ENCODE measurements around the gene EPHB3. TPM values are rescaled to one million over a fixed set of nuclear protein-coding genes. Genes with fewer than 3 reads are reported as not detected.

Gene EPHB3
- polyA plus RNA-seq, 2 of the 4 experiments (the other 2 are of a cell fraction): 0.36 to 0.50 TPM

- DNase-seq (ENCODE audit: low read depth in 1 of 2, low spot score in 1 of 2): no peak
- H3K9me3 ChIP-seq: no peaks in the 10 kb centered on the region
- no peak for ATAC-seq
- POLR2A ChIA-PET: no interaction called here
- no peak for TF ChIP-seq FOXS1 (CRISPR knock-in tag; IDR thresholded peaks at IDR 0.05)
- TF ChIP-seq, protein P1, sequence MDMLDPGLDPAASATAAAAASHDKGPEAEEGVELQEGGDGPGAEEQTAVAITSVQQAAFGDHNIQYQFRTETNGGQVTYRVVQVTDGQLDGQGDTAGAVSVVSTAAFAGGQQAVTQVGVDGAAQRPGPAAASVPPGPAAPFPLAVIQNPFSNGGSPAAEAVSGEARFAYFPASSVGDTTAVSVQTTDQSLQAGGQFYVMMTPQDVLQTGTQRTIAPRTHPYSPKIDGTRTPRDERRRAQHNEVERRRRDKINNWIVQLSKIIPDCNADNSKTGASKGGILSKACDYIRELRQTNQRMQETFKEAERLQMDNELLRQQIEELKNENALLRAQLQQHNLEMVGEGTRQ (IDR thresholded peaks at IDR 0.05): no peak
- WGBS (ENCODE audit: missing lambda C conversion rate): 59% methylated on average over 14 of the region's 15 CpGs
- H3K4me3 ChIP-seq: no peak overlapping the region
- H3K4me2 ChIP-seq: no peak overlapping the region
- FAIRE-seq: no peak
- CTCF ChIA-PET: interaction anchor here (0.9 to 2.3 kb wide), 7 partner anchors 36 to 260 kb away, joined by 3 to 13 read pairs (median 3); no protein-coding TSS in a partner anchor
- no peaks in the 10 kb centered on the region for H3K4me1 ChIP-seq
- H3K27ac ChIP-seq: no peak overlapping the region
Measured at GRCh38 chr3:184549796-184550577, 11.6 kb upstream of the EPHB3 start.

DNA sequence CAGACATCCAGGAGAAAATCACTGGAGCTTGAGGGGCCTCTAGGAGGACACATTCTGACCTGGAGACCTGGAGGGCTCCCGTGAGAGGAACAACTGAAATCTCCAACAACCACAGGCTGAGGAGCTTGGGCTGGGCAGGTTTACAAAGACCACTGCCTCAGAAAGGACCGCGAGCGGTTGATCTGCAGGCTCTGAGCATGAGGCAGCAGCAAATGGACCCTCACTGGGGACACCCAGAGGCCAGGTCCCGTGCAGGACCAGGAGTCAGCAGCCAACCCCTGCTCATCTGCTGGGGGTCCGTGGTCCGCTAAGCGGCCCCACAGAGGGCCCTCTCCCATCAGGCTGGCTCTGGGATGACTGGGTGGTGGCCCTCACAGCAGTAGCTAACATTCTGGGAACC, 10.5 kb upstream of the EPHB3 start:
- no peak overlapping the region for H3K4me3 ChIP-seq
- CTCF ChIA-PET: interaction anchor here (0.9 to 2.3 kb wide), 3 partner anchors 82 to 179 kb away, joined by 3 to 13 read pairs (median 10); no protein-coding TSS in a partner anchor
- no peak for FAIRE-seq
- no peak overlapping the region for H3K4me2 ChIP-seq
- no peak for DNase-seq (ENCODE audit: low read depth in 1 of 2, low spot score in 1 of 2)
- no peaks in the 10 kb centered on the region for H3K9me3 ChIP-seq
- ATAC-seq: no peak
- TF ChIP-seq KDM5A (IDR thresholded peaks at IDR 0.05) (no peak), FOXS1 (CRISPR knock-in tag; IDR thresholded peaks at IDR 0.05) (no peak), ZSCAN20 (CRISPR knock-in tag; IDR thresholded peaks at IDR 0.05) (no peak), CBX8 (IDR thresholded peaks at IDR 0.05) (no peak), HMGXB4 (CRISPR knock-in tag; IDR thresholded peaks at IDR 0.05; ENCODE audit: borderline replicate concordance) (no peak), HOXB13 (CRISPR knock-in tag; IDR thresholded peaks at IDR 0.05; ENCODE audit: low read depth) (no peak), TP53 (CRISPR knock-in tag; IDR thresholded peaks at IDR 0.05) (no peak), NPAS2 (CRISPR knock-in tag; IDR thresholded peaks at IDR 0.05; ENCODE audit: borderline replicate concordance) (no peak), BHLHE40 (IDR thresholded peaks at IDR 0.05; ENCODE audit: low read depth, low read length) (no peak), ZFP36 (IDR thresholded peaks at IDR 0.05; ENCODE audit: borderline replicate concordance, partially characterized antibody) (no peak), TFCP2L1 (CRISPR knock-in tag; IDR thresholded peaks at IDR 0.05) (no peak), RFX5 (IDR thresholded peaks at IDR 0.05) (no peak), EHMT2 (IDR thresholded peaks at IDR 0.05; ENCODE audit: low read depth) (no peak), FOSB (CRISPR knock-in tag; IDR thresholded peaks at IDR 0.05) (no peak), ESRRA (IDR thresholded peaks at IDR 0.05; ENCODE audit: borderline replicate concordance, low read length) (no peak), CBX2 (IDR thresholded peaks at IDR 0.05; ENCODE audit: borderline replicate concordance, low read depth) (no peak), HOXB5 (CRISPR knock-in tag; IDR thresholded peaks at IDR 0.05) (no peak), KDM1A (IDR thresholded peaks at IDR 0.05; ENCODE audit: low read depth) (no peak)
- TF ChIP-seq, protein P2, sequence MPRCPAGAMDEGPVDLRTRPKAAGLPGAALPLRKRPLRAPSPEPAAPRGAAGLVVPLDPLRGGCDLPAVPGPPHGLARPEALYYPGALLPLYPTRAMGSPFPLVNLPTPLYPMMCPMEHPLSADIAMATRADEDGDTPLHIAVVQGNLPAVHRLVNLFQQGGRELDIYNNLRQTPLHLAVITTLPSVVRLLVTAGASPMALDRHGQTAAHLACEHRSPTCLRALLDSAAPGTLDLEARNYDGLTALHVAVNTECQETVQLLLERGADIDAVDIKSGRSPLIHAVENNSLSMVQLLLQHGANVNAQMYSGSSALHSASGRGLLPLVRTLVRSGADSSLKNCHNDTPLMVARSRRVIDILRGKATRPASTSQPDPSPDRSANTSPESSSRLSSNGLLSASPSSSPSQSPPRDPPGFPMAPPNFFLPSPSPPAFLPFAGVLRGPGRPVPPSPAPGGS (IDR thresholded peaks at IDR 0.05): no peak
- POLR2A ChIA-PET: no interaction called here
- 66% methylated on average over 7 of the region's 8 CpGs for WGBS (ENCODE audit: missing lambda C conversion rate)
- H3K27ac ChIP-seq: no peak overlapping the region
- no peaks in the 10 kb centered on the region for H3K4me1 ChIP-seq
